HUES64 (cell line): ENCODE results near the gene ULBP1.
"Not testable (repeated sequence)": the region's sequence is repeated elsewhere in the genome, so short reads cannot be mapped to it uniquely, and the experiment has no call there.

Experiments
- H3K27ac ChIP-seq: 2 replicates; pipeline ENCODE4 v1.7.0; 2013; ENCODE audit warnings: low read depth, low read length, inconsistent platforms
- H3K27me3 ChIP-seq: 2 replicates; pipeline ENCODE4 v1.6.1; 2013; ENCODE audit warnings: mild to moderate bottlenecking, low read length; ENCODE audit not compliant: insufficient read depth
- H3K36me3 ChIP-seq: 2 replicates; pipeline ENCODE4 v1.6.1; 2013; ENCODE audit warnings: mild to moderate bottlenecking, low read length; ENCODE audit not compliant: insufficient read depth
- H3K4me1 ChIP-seq: 2 replicates; pipeline ENCODE4 v1.6.1; 2013; ENCODE audit warnings: mild to moderate bottlenecking, low read length, moderate library complexity; ENCODE audit not compliant: insufficient read depth
- H3K4me3 ChIP-seq: 2 replicates; pipeline ENCODE4 v1.5.1; 2013; ENCODE audit warnings: mild to moderate bottlenecking, low read length, moderate library complexity
- H3K9ac ChIP-seq: 2 replicates; pipeline ENCODE4 v1.6.1; 2013; ENCODE audit warnings: mild to moderate bottlenecking, low read depth, low read length
- H3K9me3 ChIP-seq: 2 replicates; pipeline ENCODE4 v1.6.1; 2013; ENCODE audit warnings: low read depth, low read length; ENCODE audit not compliant: insufficient read depth
- WGBS: fragments of 150-250, 120-280 bp; methylation state at CpG from one replicate; pipeline ENCODE4 v1.1.7; 2013; ENCODE audit warnings: missing lambda C conversion rate; 5-methylcytosine and 5-hydroxymethylcytosine counted together

Gene ULBP1

DNA sequence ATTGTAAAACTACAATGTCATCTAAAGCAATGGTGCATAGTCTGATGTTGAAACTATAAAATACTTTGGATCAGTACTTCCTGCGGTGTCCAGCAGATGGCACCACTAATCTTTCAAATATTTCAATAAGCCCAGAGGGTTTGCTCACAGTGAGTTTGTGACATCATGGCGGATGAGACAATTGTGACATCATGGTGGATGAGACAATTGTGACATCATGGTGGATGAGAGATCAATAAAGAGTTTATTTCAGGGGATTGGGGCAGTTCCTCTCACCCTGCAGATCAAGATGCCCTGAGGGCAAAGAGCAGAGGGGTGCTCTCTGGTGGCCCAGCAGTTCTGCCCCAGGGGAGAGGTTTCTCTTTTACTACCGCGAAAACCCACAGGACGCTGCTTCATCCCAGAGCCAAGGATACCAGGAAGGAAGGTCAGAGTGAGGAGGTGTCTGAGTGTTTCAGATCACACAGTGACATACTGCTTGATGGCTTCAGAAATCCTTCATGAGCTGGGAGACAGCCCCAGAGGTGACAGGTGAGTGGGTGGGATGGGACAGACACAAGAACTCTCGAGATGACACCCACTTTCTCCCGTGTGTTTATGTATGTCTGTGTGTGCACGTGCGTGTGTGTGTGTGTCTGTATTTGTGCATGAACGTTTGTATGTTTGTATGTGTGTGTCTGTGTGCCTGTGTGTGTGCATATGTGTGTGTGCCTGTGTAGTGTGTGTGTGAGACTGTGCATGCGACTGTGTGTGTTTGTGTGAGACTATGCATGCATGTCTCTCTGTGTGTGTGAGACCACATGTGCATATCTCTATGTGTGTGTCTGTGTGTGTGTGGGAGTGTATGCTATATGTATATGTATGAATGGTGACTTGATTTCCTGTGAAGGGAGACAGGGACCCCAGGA is 29.2 kb upstream of the ULBP1 start:
- no peaks in the 10 kb centered on the region for H3K36me3 ChIP-seq
- H3K27me3 ChIP-seq: peaks cover 95% of the 10 kb centered on the region
- H3K4me3 ChIP-seq: no peak overlapping the region
- H3K9ac ChIP-seq: no peak overlapping the region
- WGBS: 43% methylated on average over 11 of the region's 11 CpGs
- H3K9me3 ChIP-seq: peaks cover 3% of the 10 kb centered on the region; the same call in 1 of the 2 replicates
- H3K4me1 ChIP-seq: no peaks in the 10 kb centered on the region
- H3K27ac ChIP-seq: no peak overlapping the region

DNA sequence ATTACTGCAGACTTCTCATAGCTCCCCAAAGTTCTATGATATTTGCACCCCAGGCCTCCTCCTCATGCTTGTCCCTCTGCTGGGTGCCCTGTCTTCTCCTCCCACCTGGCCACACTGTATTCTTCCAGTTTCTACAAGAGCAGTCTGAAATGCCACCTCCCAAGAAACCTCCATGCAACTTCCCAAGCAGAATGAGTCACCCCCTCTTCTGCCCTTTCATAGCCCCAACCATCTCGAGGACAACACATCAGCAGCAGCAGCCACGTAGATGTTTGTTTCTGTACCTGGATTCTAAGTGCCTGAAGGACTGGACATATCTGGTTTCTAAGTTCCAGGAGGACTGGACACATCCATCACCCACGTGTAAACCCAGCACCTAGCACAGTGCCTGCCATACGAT is 28.5 kb upstream of the ULBP1 start:
- 38% methylated on average over 4 of the region's 4 CpGs for WGBS
- no peaks in the 10 kb centered on the region for H3K36me3 ChIP-seq
- peaks cover 95% of the 10 kb centered on the region for H3K27me3 ChIP-seq
- no peak overlapping the region for H3K4me3 ChIP-seq
- no peak overlapping the region for H3K27ac ChIP-seq
- H3K9ac ChIP-seq: no peak overlapping the region
- peaks cover 3% of the 10 kb centered on the region; the same call in 1 of the 2 replicates for H3K9me3 ChIP-seq
- no peaks in the 10 kb centered on the region for H3K4me1 ChIP-seq

GRCh38 chr6:149935668-149936067 is 28.1 kb upstream of the ULBP1 start:
- Histone ChIP-seq H3K4me1 (no peaks in the 10 kb centered on the region), H3K9ac (no peak overlapping the region), H3K27ac (no peak overlapping the region), H3K9me3 (peaks cover 3% of the 10 kb centered on the region; the same call in 1 of the 2 replicates), H3K36me3 (no peaks in the 10 kb centered on the region), H3K27me3 (peaks cover 95% of the 10 kb centered on the region), H3K4me3 (no peak overlapping the region)
- 46% methylated on average over 2 of the region's 2 CpGs for WGBS

GRCh38 chr6:149936743-149937142 is 27.0 kb upstream of the ULBP1 start:
- Histone ChIP-seq H3K27ac (no peak overlapping the region), H3K4me3 (no peak overlapping the region), H3K4me1 (no peaks in the 10 kb centered on the region), H3K9me3 (peaks cover 3% of the 10 kb centered on the region; the same call in 1 of the 2 replicates), H3K9ac (no peak overlapping the region), H3K36me3 (no peaks in the 10 kb centered on the region), H3K27me3 (peaks cover 95% of the 10 kb centered on the region)
- WGBS: 44% methylated on average over 2 of the region's 2 CpGs

GRCh38 chr6:149938013-149938570 is 25.7 kb upstream of the ULBP1 start:
- not testable (repeated sequence) for H3K4me1 ChIP-seq, H3K36me3 ChIP-seq, H3K9me3 ChIP-seq, H3K9ac ChIP-seq, H3K27ac ChIP-seq
- WGBS: 4% methylated on average over 15 of the region's 20 CpGs
- H3K4me3 ChIP-seq: peak overlapping the region; percentile 49
- peaks cover 99% of the 10 kb centered on the region for H3K27me3 ChIP-seq

- Histone ChIP-seq H3K9ac (no peak overlapping the region; the same call in 1 of the 2 replicates), H3K9me3 (peaks cover 3% of the 10 kb centered on the region; the same call in 1 of the 2 replicates), H3K36me3 (no peaks in the 10 kb centered on the region), H3K4me1 (no peaks in the 10 kb centered on the region), H3K4me3 (peak overlapping the region; percentile 49), H3K27ac (no peak overlapping the region), H3K27me3 (peaks cover 99% of the 10 kb centered on the region)
- 2% methylated on average over 58 of the region's 58 CpGs for WGBS
Measured at GRCh38 chr6:149938571-149939355, 25.0 kb upstream of the ULBP1 start.

GRCh38 chr6:149939356-149939648 is 24.4 kb upstream of the ULBP1 start:
- Histone ChIP-seq H3K27me3 (peaks cover 99% of the 10 kb centered on the region), H3K9ac (no peak overlapping the region), H3K36me3 (no peaks in the 10 kb centered on the region), H3K4me3 (no peak overlapping the region), H3K9me3 (peaks cover 3% of the 10 kb centered on the region; the same call in 1 of the 2 replicates), H3K27ac (no peak overlapping the region), H3K4me1 (no peaks in the 10 kb centered on the region)
- 31% methylated on average over 5 of the region's 5 CpGs for WGBS

DNA sequence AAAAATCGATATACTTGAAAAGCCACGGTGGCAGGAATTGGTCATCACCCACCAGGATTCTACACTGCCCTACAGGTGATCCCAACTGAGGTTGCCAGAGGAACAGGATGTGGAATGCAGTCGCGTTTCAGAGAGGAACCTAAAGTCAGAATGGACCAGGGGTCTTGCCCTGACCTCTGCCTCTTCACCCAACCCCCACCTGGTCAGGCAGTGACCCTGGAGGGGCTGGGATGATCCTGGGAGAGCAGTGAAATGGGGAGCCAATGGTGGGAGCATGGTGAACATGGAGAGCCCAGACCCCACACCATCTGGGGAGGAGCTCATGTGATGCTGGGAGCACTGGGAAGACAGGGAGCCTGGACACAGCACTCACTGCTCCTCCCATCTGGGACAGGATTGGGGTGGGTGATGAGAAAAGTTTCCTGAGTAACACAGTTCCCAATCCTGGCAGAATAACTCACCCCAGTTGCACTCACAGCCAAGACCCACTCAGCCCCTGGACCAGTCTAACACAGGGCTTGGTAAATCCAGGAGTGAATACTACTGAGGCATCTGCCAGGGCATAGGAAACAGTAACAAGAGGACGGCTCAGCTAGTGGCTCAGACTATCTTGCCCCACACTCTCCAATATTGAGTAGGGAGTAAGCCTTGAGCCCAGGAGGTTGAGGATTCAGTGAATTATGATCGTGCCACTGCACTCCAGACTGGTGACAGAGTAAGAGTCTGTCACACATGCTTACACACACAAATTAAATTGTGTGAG is 23.7 kb upstream of the ULBP1 start:
- H3K4me3 ChIP-seq: no peak overlapping the region
- no peaks in the 10 kb centered on the region for H3K36me3 ChIP-seq
- no peak overlapping the region for H3K27ac ChIP-seq
- H3K9ac ChIP-seq: no peak overlapping the region
- H3K4me1 ChIP-seq: no peaks in the 10 kb centered on the region
- WGBS: 39% methylated on average over 6 of the region's 6 CpGs
- H3K27me3 ChIP-seq: peaks cover 93% of the 10 kb centered on the region
- H3K9me3 ChIP-seq: peaks cover 3% of the 10 kb centered on the region; the same call in 1 of the 2 replicates

DNA sequence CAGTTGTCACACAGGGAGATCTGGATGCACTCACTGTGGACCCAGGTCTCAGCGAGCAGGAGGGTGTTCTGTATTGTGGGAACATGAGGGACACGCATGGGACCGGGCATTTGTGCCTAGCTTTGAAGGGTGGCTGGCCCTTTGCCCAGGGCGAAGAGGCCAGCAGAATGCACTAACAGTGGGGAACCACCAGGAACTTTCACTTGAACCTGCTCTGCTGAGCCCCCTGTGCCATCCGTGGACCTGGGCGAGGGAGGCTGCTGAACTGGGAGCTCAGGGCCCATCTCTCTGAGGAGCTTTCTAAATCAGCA is 23.1 kb upstream of the ULBP1 start:
- Histone ChIP-seq H3K4me3 (no peak overlapping the region), H3K27me3 (peaks cover 89% of the 10 kb centered on the region), H3K4me1 (no peaks in the 10 kb centered on the region), H3K9ac (no peak overlapping the region), H3K9me3 (peaks cover 3% of the 10 kb centered on the region; the same call in 1 of the 2 replicates), H3K27ac (no peak overlapping the region), H3K36me3 (no peaks in the 10 kb centered on the region)
- WGBS: 34% methylated on average over 6 of the region's 6 CpGs

- Histone ChIP-seq H3K27ac (no peak within 1 kb of the TSS), H3K9ac (no peak within 1 kb of the TSS), H3K27me3 (peaks cover 87% of the 10 kb centered on the region), H3K4me1 (no peaks in the 10 kb centered on the region), H3K4me3 (peak within 1 kb of the TSS; percentile 67), H3K9me3 (peaks cover 3% of the 10 kb centered on the region; the same call in 1 of the 2 replicates), H3K36me3 (no peaks in the 10 kb centered on the region)
- 1% methylated on average over 61 of the region's 62 CpGs for WGBS
Measured at GRCh38 chr6:149941583-149942460, 21.9 kb upstream of the ULBP1 start, which contains the start of gene ULBP2. TSS of gene ULBP2 (plus strand) at chr6:149942014. CDS start at chr6:149942073, 59 bp downstream.
